DOHH2 (cell line): Measurements from ENCODE around the gene ASAP2.

Source experiments
- H3F3A ChIP-seq: fragments of 200-600 bp; sonication (generic), shearing (Covaris generic); 2 replicates; pipeline ENCODE4 v1.6.0; 2016; ENCODE audit warnings: antibody characterized with exemption, mild to moderate bottlenecking; ENCODE audit not compliant: control insufficient read depth, insufficient read depth
- H3K27ac ChIP-seq: fragments of 200-600 bp; sonication (generic); 2 replicates; pipeline ENCODE4 v1.5.1; 2014; ENCODE audit warnings: low read depth, mild to moderate bottlenecking, low read length, moderate library complexity
- H3K27me3 ChIP-seq: fragments of 200-600 bp; sonication (generic); 2 replicates; pipeline ENCODE4 v1.6.1; 2014; ENCODE audit warnings: mild to moderate bottlenecking, low read length, mixed read lengths; ENCODE audit not compliant: control insufficient read depth
- H3K36me3 ChIP-seq: fragments of 200-600 bp; sonication (generic); 2 replicates; pipeline ENCODE4 v1.6.1; 2014; ENCODE audit warnings: mild to moderate bottlenecking, low read length, moderate library complexity, mixed read lengths; ENCODE audit not compliant: control insufficient read depth
- H3K4me1 ChIP-seq: fragments of 200-600 bp; sonication (generic); 2 replicates; pipeline ENCODE4 v1.6.1; 2014; ENCODE audit warnings: mild to moderate bottlenecking, low read length, mixed read lengths; ENCODE audit not compliant: control insufficient read depth
- H3K4me2 ChIP-seq: fragments of 200-600 bp; sonication (generic); 2 replicates; pipeline ENCODE4 v1.6.0; 2014; ENCODE audit warnings: mild to moderate bottlenecking, low read length, moderate library complexity
- H3K4me3 ChIP-seq: fragments of 200-600 bp; sonication (generic); 2 replicates; pipeline ENCODE4 v1.5.1; 2014; ENCODE audit warnings: mild to moderate bottlenecking, low read length, mixed read lengths
- H3K79me2 ChIP-seq: fragments of 200-600 bp; sonication (generic); 2 replicates; pipeline ENCODE4 v1.6.1; 2014; ENCODE audit warnings: mild to moderate bottlenecking, low read length, mixed read lengths; ENCODE audit not compliant: control insufficient read depth
- H3K9me2 ChIP-seq: fragments of 200-600 bp; sonication (generic); replicated peaks from 2 replicates; pipeline ENCODE4 v1.6.1; 2014; ENCODE audit warnings: mild to moderate bottlenecking, low read length, mixed read lengths; ENCODE audit not compliant: control insufficient read depth
- H3K9me3 ChIP-seq: fragments of 200-600 bp; sonication (generic); 2 replicates; pipeline ENCODE4 v1.6.1; 2014; ENCODE audit warnings: antibody characterized with exemption, low read length, mixed read lengths; ENCODE audit not compliant: control insufficient read depth, insufficient read depth
- H4K20me1 ChIP-seq: fragments of 200-600 bp; sonication (generic); 2 replicates; pipeline ENCODE4 v1.6.0; 2014; ENCODE audit warnings: low read depth, mild to moderate bottlenecking, antibody characterized with exemption, low read length, moderate library complexity; ENCODE audit not compliant: control insufficient read depth, insufficient read depth
- EZH2phosphoT487 ChIP-seq: fragments of 200-600 bp; sonication (generic); IDR thresholded peaks from 2 replicates; pipeline ENCODE4 v1.6.1; 2017; ENCODE audit warnings: borderline replicate concordance, mild to moderate bottlenecking, antibody characterized with exemption, low read length, moderate library complexity, mixed read lengths
- TF ChIP-seq, protein P1 (sequence below): fragments of 200-600 bp; sonication (generic); IDR thresholded peaks from one replicate; pipeline ENCODE4 v1.5.1; 2014; ENCODE audit warnings: antibody characterized with exemption, mild to moderate bottlenecking, low read depth, low read length; ENCODE audit not compliant: poor library complexity, severe bottlenecking

ASAP2 gene

DNA sequence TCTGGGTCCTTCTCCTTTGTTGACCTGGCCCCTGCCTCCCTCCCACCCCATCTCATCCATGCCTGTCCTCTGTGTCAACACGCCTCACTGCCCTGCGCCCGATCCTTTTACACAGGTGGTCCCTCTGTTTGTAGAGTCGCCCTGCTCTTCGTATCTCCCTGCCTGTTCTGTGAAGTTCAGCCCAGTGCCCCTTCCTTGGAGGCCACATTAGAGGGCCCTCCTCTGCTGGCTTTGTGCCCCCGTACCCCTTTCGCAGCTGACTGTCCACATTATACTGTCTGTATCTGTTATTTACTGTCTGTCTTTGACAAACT is 25.5 kb downstream of the ASAP2 start:
- Histone ChIP-seq H3K27ac (no peak overlapping the region), H3K36me3 (no peaks in the 10 kb centered on the region), H3K4me2 (no peak overlapping the region), H3K9me2 (no peaks in the 10 kb centered on the region), H3K27me3 (peaks cover 28% of the 10 kb centered on the region; the same call in 1 of the 2 replicates), H3K9me3 (no peaks in the 10 kb centered on the region), H3K4me1 (no peaks in the 10 kb centered on the region), H3F3A (no peaks in the 10 kb centered on the region), H3K79me2 (no peaks in the 10 kb centered on the region), H4K20me1 (no peaks in the 10 kb centered on the region), H3K4me3 (no peak overlapping the region)
- TF ChIP-seq EZH2phosphoT487: no peak
- TF ChIP-seq, protein P1, sequence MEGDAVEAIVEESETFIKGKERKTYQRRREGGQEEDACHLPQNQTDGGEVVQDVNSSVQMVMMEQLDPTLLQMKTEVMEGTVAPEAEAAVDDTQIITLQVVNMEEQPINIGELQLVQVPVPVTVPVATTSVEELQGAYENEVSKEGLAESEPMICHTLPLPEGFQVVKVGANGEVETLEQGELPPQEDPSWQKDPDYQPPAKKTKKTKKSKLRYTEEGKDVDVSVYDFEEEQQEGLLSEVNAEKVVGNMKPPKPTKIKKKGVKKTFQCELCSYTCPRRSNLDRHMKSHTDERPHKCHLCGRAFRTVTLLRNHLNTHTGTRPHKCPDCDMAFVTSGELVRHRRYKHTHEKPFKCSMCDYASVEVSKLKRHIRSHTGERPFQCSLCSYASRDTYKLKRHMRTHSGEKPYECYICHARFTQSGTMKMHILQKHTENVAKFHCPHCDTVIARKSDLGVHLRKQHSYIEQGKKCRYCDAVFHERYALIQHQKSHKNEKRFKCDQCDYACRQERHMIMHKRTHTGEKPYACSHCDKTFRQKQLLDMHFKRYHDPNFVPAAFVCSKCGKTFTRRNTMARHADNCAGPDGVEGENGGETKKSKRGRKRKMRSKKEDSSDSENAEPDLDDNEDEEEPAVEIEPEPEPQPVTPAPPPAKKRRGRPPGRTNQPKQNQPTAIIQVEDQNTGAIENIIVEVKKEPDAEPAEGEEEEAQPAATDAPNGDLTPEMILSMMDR: no peak

GRCh38 chr2:9232886-9233285 is 26.3 kb downstream of the ASAP2 start:
- Histone ChIP-seq H3K9me2 (no peaks in the 10 kb centered on the region), H3K79me2 (no peaks in the 10 kb centered on the region), H3K27me3 (peaks cover 26% of the 10 kb centered on the region; the same call in 1 of the 2 replicates), H3K4me2 (no peak overlapping the region), H4K20me1 (no peaks in the 10 kb centered on the region), H3K27ac (no peak overlapping the region), H3K9me3 (no peaks in the 10 kb centered on the region), H3K4me1 (no peaks in the 10 kb centered on the region), H3F3A (no peaks in the 10 kb centered on the region), H3K36me3 (no peaks in the 10 kb centered on the region), H3K4me3 (no peak overlapping the region)
- TF ChIP-seq EZH2phosphoT487: no peak
- TF ChIP-seq, protein P1: no peak

- H3K36me3 ChIP-seq: no peaks in the 10 kb centered on the region
- H3K4me2 ChIP-seq: no peak overlapping the region
- no peaks in the 10 kb centered on the region for H3K4me1 ChIP-seq
- H3K4me3 ChIP-seq: no peak overlapping the region
- H3K9me2 ChIP-seq: no peaks in the 10 kb centered on the region
- TF ChIP-seq EZH2phosphoT487: no peak
- H3K27me3 ChIP-seq: peaks cover 25% of the 10 kb centered on the region; the same call in 1 of the 2 replicates
- no peaks in the 10 kb centered on the region for H3K9me3 ChIP-seq
- no peaks in the 10 kb centered on the region for H4K20me1 ChIP-seq
- no peaks in the 10 kb centered on the region for H3K79me2 ChIP-seq
- no peak overlapping the region for H3K27ac ChIP-seq
- no peaks in the 10 kb centered on the region for H3F3A ChIP-seq
Measured at GRCh38 chr2:9234680-9235146, 28.1 kb downstream of the ASAP2 start.

GRCh38 chr2:9235147-9236044 is 28.8 kb downstream of the ASAP2 start:
- Histone ChIP-seq H3K79me2 (no peaks in the 10 kb centered on the region), H3K4me3 (no peak overlapping the region), H3K4me1 (no peaks in the 10 kb centered on the region), H3K27me3 (peaks cover 21% of the 10 kb centered on the region; the same call in 1 of the 2 replicates), H3K9me2 (no peaks in the 10 kb centered on the region), H4K20me1 (no peaks in the 10 kb centered on the region), H3K9me3 (no peaks in the 10 kb centered on the region), H3K4me2 (no peak overlapping the region), H3K27ac (no peak overlapping the region), H3F3A (no peaks in the 10 kb centered on the region), H3K36me3 (no peaks in the 10 kb centered on the region)
- TF ChIP-seq EZH2phosphoT487: no peak
- TF ChIP-seq, protein P1: no peak
